Activated CD4-positive, alpha-beta T cell treated with anti-CD3 and anti-CD28 coated beads for 36 hours (primary cell): Measurements from ENCODE around the gene RAB31. TPM values are rescaled to one million over a fixed set of nuclear protein-coding genes. Genes with fewer than 3 reads are reported as not detected.

ENCODE experiments used
- ATAC-seq: fragments of 200-7000 bp; cut with Tn5 transposase; one replicate; pipeline ENCODE4 v1.10.0; 2021; ENCODE audit warnings: mild to moderate bottlenecking, moderate library complexity
- CTCF ChIA-PET: fragments of 350-600 bp; sonication (Branson Sonifier 250); formaldehyde crosslinking; loops from one replicate; lab custom pipeline; 2021; ENCODE audit warnings: antibody characterized with exemption; lab: Charles Lee
- POLR2A ChIA-PET: fragments of 350-600 bp; sonication (Branson Sonifier 250); formaldehyde crosslinking; loops from one replicate; lab custom pipeline; 2021; ENCODE audit warnings: antibody characterized with exemption, inconsistent platforms; lab: Charles Lee
- DNase-seq: peaks from one replicate; pipeline ENCODE4 v3.0.0-alpha.2; 2020
- H3K27ac Mint-ChIP-seq: one replicate; pipeline ENCODE4 v1.8.0; 2021; ENCODE audit warnings: mixed read lengths
- H3K27me3 Mint-ChIP-seq: one replicate; pipeline ENCODE4 v1.8.0; 2021; ENCODE audit warnings: mixed read lengths
- H3K36me3 Mint-ChIP-seq: one replicate; pipeline ENCODE4 v1.8.0; 2021; ENCODE audit warnings: low read depth, mixed read lengths
- H3K4me1 Mint-ChIP-seq: one replicate; pipeline ENCODE4 v1.8.0; 2021; ENCODE audit warnings: mixed read lengths
- H3K4me3 Mint-ChIP-seq: one replicate; pipeline ENCODE4 v1.8.0; 2021; ENCODE audit warnings: mild to moderate bottlenecking, moderate library complexity, mixed read lengths
- H3K9me3 Mint-ChIP-seq: one replicate; pipeline ENCODE4 v1.8.0; 2021; ENCODE audit warnings: low read depth, mixed read lengths
- intact Hi-C, 2 experiments: fragments of 100-400 bp; cut with DNase I in 1 of 2; cut with micrococcal nuclease in 1 of 2; formaldehyde crosslinking; loops; one replicate each; pipeline versions ENCODE4 v1.14.2 to v1.15.1; 2022 to 2024; cut with DNase I, micrococcal nuclease
- total RNA-seq, 2 experiments: library from RNA; stranded (reverse); gene quantifications; one replicate each; pipeline ENCODE4 v1.2.3, GENCODE V29; 2021

The RAB31 gene
- total RNA-seq, 2 experiments from 2014 or later: 0.48 to 1.8 TPM

DNA sequence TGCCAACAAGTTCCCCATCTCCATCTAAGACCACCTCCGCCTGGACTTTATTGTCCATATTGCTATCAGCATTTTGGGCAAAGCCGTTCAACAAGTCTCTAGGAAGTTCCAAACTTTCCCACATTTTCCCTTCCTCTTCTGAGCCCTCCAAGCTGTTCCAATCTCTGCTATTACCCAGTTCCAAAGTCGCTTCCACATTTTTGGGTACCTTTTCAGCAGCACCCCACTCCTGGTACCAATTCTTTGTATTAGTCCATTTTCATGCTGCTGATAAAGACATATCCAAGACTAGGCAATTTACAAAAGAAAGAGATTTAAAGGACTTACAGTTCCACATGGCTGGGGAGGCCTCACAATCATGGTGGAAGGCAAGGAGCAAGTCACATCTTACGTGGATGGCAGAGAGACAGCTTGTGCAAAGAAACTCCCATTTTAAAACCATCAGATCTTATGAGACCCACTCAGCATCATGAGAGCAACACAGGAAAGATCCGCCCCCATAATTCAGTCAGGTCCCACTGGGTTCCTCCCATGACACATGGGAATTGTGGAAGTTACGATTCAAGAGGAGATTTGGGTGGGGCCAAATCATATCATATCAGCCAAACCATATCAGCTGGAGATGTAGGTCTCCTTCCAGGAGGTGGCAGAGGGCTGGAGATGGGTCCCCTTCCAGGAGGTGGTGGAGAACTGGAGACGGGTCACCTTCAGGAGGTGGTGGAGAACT is 157.8 kb downstream of the RAB31 start:
- ChIA-PET POLR2A (no interaction called here), CTCF (no interaction called here)
- H3K4me1 Mint-ChIP-seq: peaks cover 6% of the 10 kb centered on the region
- no peak for DNase-seq
- H3K9me3 Mint-ChIP-seq: peaks cover 13% of the 10 kb centered on the region
- no peak for ATAC-seq
- intact Hi-C loops: no loop called here
- H3K36me3 Mint-ChIP-seq: no peaks in the 10 kb centered on the region
- no peak overlapping the region for H3K4me3 Mint-ChIP-seq
- H3K27ac Mint-ChIP-seq: no peak overlapping the region
- peaks cover 12% of the 10 kb centered on the region for H3K27me3 Mint-ChIP-seq

DNA sequence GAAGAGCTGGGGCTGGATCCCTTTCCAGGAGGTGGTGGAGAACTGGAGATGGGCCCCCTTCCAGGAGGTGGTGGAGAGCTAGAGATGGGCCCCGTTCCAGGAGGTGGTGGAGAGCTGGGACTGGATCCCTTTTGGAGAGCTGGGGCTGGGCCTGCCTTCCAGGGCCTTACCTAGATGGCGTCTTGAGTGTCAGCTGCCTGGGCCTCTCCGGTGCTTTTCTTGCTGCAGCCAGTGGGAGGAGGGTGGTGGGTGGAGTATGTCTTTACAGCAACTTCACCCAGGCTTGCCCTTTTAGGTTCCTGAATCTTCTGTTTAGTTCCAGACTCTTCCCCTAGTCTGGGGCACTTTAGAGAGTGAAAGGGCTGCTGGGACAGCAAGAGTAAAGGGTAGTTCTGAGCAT is 158.5 kb downstream of the RAB31 start:
- DNase-seq: no peak
- POLR2A ChIA-PET: no interaction called here
- peaks cover 3% of the 10 kb centered on the region for H3K4me1 Mint-ChIP-seq

DNA sequence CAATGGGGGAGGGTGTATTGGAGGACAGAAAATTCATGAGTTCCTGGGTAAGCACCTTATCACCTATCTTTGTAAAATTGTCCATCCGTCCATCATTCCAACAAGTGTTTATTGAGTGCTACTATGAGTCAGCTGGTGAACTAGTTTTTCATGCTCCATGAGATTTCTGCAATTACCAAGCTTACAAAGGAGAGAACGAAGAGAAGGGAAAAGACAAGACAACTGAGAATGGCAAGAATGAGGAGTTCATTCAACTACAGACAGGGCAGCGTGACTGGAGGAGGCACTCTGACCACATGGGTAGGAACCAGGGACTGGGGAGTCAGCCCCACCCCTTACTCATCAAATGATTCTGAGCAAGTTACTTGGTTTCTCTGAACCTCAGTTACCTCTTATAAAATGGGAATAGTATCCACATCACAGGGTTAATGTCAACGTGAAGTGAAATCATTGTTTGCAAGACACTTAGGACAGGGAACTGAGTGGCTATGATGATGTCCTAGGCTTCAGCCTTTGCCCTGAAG is 159.0 kb downstream of the RAB31 start:
- Mint-ChIP-seq H3K4me1 (no peaks in the 10 kb centered on the region), H3K4me3 (no peak overlapping the region), H3K27me3 (peaks cover 15% of the 10 kb centered on the region), H3K36me3 (no peaks in the 10 kb centered on the region), H3K9me3 (peaks cover 13% of the 10 kb centered on the region), H3K27ac (no peak overlapping the region)
- CTCF ChIA-PET: no interaction called here
- DNase-seq (no peak), ATAC-seq (no peak)
- POLR2A ChIA-PET: no interaction called here
- intact Hi-C loops: no loop called here

More for the DNA sequence above, 158.5 kb downstream of the RAB31 start:
- H3K27me3 Mint-ChIP-seq: peaks cover 15% of the 10 kb centered on the region
- ATAC-seq: no peak
- intact Hi-C loops: no loop called here
- no peaks in the 10 kb centered on the region for H3K36me3 Mint-ChIP-seq
- H3K27ac Mint-ChIP-seq: no peak overlapping the region
- no peak overlapping the region for H3K4me3 Mint-ChIP-seq
- CTCF ChIA-PET: no interaction called here
- H3K9me3 Mint-ChIP-seq: peaks cover 13% of the 10 kb centered on the region

DNA sequence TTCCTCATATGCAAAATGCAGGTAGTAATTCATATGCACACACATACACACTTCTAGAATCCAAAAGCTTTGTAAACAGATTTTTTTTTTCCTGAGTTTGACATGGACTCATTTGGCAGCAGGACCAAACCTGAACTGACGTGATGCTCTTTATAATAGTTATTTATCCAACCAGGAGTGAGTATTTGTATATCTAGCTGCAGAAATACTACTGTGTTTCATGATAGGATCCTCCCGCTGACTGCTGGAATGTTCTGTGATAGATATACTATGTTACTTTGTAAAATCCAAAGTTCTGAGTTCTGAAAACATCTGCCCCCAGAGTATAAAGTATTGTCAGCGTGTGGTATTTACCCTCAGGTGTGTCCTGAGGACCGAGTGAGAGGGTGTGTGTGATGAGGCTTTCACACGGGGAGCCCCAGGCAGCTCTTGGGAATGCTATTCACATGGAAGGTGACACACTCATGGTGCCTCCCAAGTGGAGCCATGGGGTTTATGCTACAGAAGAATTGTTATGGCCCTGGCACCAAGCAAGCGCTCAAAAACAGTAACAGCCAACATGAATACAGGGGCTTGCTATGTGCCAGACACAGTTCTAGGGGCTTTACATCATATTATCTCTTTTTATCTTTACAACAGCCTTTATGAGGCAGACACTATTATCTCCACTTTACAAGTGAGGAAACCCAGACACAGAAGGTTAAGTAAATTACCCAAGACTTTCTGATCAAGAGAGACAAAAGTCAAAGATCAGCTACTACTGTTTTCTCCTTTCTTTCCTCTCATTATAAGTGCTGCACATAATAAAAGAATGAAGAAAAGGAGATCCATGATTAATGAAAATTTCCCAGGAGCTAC is 161.0 kb downstream of the RAB31 start:
- Mint-ChIP-seq H3K4me1 (no peaks in the 10 kb centered on the region), H3K27ac (no peak overlapping the region), H3K9me3 (peaks cover 13% of the 10 kb centered on the region), H3K27me3 (peaks cover 18% of the 10 kb centered on the region), H3K4me3 (no peak overlapping the region), H3K36me3 (no peaks in the 10 kb centered on the region)
- DNase-seq (no peak), ATAC-seq (no peak)
- POLR2A ChIA-PET: no interaction called here
- CTCF ChIA-PET: no interaction called here
- intact Hi-C loops: no loop called here

DNA sequence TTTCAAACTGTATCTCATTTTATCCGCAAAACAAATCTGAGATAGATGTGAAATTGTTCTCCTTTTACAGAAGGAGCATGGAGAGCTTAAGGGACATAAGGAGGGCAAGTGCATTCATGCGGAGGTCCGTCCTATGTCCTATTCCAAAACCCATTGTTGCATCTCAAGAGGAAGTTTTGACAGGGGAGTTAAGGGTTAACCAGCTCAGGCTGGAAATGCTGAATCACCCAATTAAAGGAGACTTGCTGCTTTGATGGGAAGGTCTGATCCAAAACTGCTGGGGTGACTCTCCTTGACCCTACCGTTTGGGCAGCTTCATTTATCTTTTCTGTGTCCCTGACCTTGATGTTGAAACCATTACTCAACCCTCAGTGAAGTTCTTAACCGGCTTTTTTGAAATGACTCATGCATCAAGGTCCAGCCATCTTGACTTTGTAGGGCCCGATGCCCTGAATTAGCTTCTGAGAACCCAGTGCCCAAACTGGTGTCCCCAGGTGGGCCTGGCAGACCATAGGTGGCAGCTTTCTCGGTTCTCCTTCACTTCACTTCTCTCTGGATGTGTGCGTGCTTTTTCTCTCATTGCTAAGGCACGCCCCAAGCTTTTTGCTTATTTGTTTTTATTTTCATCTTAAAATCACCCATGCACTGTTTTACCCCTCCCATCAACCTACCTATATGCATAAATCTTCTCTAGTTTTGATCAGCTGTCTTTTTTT is 161.8 kb downstream of the RAB31 start:
- Mint-ChIP-seq H3K4me1 (no peaks in the 10 kb centered on the region), H3K4me3 (no peak overlapping the region), H3K36me3 (no peaks in the 10 kb centered on the region), H3K27me3 (peaks cover 18% of the 10 kb centered on the region), H3K27ac (no peak overlapping the region), H3K9me3 (peaks cover 13% of the 10 kb centered on the region)
- ChIA-PET POLR2A (no interaction called here), CTCF (no interaction called here)
- intact Hi-C loops: no loop called here
- ATAC-seq (no peak), DNase-seq (no peak)

DNA sequence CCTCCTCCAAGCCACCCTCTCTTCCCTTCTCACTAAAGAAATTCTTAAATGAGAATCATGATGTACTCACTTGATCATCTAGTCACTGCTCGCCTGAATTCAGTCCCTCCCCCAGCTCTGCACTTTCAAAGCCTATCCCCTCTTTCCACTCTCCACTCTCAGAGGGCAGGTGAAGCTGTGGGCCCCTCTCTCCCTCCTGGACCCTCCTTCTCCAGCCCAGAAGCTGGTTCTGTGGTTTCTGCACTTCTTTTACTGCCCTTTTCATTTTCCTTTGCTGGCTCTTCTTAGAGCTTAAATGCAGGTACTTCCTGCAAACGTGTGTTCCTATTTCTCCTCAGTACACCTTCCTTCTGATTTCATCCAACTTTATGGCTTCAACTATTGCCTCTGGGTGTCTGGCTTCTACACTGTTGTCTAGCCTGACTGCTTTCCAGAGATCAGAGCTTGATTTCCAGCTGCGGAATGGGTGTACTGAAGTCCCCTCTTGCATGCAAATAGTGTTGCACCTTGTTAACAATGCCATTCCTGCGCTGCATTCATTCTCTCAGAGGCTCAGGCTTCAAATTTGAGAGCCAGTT is 162.4 kb downstream of the RAB31 start:
- Mint-ChIP-seq H3K9me3 (peaks cover 11% of the 10 kb centered on the region), H3K4me3 (no peak overlapping the region), H3K36me3 (no peaks in the 10 kb centered on the region), H3K27ac (no peak overlapping the region), H3K4me1 (no peaks in the 10 kb centered on the region), H3K27me3 (peaks cover 18% of the 10 kb centered on the region)
- no peak for ATAC-seq
- DNase-seq: no peak
- ChIA-PET CTCF (no interaction called here), POLR2A (no interaction called here)
- intact Hi-C loops: no loop called here

DNA sequence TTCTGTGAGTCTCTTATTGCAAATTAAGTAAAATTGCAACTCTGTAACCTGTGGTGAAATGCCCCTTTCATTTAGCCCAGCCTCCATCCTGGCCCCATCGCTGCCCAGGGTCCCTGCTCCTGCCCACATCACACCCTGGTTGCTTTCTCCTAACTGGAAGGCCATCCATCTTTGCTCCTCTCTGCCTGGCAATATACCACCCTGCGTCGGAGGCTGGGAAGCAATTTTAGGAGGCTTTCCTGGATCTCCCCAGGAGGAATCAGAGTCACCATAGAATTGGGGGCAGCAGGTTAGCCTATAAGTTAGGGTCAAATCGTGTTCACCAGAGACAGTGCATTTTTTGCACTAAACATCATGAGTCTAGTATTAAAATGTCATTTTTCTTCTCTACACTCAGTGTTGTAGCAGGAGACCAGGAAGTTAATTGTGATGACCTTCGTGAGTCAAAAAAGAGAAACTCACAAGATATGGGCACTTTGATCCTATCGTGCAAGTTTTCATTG is 163.2 kb downstream of the RAB31 start:
- Mint-ChIP-seq H3K9me3 (peaks cover 3% of the 10 kb centered on the region), H3K36me3 (no peaks in the 10 kb centered on the region), H3K4me3 (no peak overlapping the region), H3K4me1 (peaks cover 1% of the 10 kb centered on the region), H3K27me3 (peaks cover 18% of the 10 kb centered on the region), H3K27ac (no peak overlapping the region)
- no peak for DNase-seq
- CTCF ChIA-PET: no interaction called here
- POLR2A ChIA-PET: no interaction called here
- ATAC-seq: no peak
- intact Hi-C loops: no loop called here

DNA sequence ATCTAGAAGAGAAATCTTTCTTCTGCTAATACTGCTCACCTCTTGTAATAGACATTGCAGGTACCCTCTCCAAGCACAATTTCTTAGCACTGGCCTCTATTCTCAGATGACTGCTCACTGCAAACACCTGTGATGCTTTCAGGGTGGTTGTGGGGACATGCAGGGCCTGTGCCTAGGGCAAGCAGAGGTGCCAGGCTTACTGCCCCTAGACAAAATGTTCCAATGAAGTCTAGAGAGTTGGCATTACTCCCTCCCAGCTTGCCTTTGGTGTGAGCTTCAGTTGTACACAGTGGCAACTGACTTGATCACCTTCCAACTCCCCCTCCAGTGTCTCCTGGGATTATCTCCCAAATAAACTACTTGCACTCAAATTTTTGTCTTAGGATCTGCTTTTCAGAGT is 164.7 kb downstream of the RAB31 start:
- H3K4me1 Mint-ChIP-seq: peaks cover 13% of the 10 kb centered on the region
- ATAC-seq (no peak), DNase-seq (no peak)
- H3K27me3 Mint-ChIP-seq: peaks cover 15% of the 10 kb centered on the region
- no peaks in the 10 kb centered on the region for H3K9me3 Mint-ChIP-seq
- intact Hi-C loops: no loop called here
- no peak overlapping the region for H3K4me3 Mint-ChIP-seq
- no peak overlapping the region for H3K27ac Mint-ChIP-seq
- ChIA-PET CTCF (no interaction called here), POLR2A (no interaction called here)
- H3K36me3 Mint-ChIP-seq: no peaks in the 10 kb centered on the region

DNA sequence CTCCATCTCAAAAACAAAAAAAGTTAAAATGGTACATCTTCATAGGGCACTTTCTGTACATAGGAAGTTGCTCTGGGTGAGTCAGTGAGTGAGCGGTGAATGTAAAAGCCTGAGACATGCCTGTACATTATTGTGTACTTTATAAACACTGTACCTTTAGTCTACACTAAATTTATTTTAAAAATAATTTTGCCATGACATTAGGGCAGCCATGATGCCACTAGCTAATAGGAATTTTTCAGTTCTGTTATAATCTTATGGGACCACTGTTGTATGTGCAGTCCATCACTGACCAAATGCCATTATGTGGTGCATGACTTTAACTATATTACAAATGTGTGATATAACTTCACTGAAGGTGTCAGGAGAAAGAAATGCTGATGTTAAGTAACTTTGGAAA is 166.6 kb downstream of the RAB31 start:
- CTCF ChIA-PET: no interaction called here
- ATAC-seq: no peak
- Mint-ChIP-seq H3K27me3 (peaks cover 12% of the 10 kb centered on the region), H3K4me3 (no peak overlapping the region), H3K36me3 (no peaks in the 10 kb centered on the region), H3K4me1 (peaks cover 13% of the 10 kb centered on the region), H3K27ac (no peak overlapping the region), H3K9me3 (no peaks in the 10 kb centered on the region)
- no peak for DNase-seq
- POLR2A ChIA-PET: no interaction called here
- intact Hi-C loops: no loop called here

DNA sequence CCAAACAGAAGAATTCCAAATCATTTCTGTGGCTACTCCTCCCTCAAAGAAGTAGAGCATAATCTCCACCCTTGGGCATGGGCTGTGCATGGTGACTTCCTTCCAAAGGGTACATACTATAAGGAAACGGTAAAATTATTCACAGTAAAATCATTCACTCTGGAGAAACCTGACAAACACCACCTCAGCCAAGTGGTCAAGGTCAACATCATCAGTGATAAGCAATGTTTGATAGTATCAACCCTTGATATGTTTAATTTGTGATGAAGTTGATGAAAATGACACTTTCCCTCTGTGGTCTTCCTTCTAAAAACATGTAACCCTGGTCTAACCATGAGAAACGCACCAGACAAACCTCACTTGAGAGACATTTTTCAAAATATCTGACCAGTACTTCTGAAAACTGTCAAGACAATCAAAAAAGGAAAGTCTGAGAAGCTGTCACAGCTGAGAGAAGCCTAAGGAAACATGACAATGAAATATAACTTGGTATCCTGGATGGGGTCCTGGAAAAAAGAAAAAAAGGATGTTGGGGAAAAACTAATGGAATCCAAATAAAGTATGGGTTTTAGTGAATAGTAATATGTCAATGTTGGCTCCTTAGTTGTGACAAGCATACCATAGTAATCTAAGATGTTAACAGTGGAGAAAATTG is 168.2 kb downstream of the RAB31 start:
- ChIA-PET CTCF (interaction anchor here (1.5 kb wide), 1 partner anchor 15 kb away, joined by 3 read pairs; no protein-coding TSS in a partner anchor), POLR2A (interaction anchor here (1.0 kb wide), 1 partner anchor 15 kb away, joined by 7 read pairs; no protein-coding TSS in a partner anchor)
- H3K9me3 Mint-ChIP-seq: no peaks in the 10 kb centered on the region
- intact Hi-C loops: loop anchor here in 1 of 2 experiments (2.0 kb wide), 1 partner anchor 38 kb away; the partner anchor contains the start of gene VAPA
- peaks cover 13% of the 10 kb centered on the region for H3K4me1 Mint-ChIP-seq
- ATAC-seq (no peak), DNase-seq (no peak)
- H3K4me3 Mint-ChIP-seq: no peak overlapping the region
- H3K27me3 Mint-ChIP-seq: peaks cover 3% of the 10 kb centered on the region
- H3K36me3 Mint-ChIP-seq: no peaks in the 10 kb centered on the region
- H3K27ac Mint-ChIP-seq: no peak overlapping the region
